HEK293 (cell line): Measurements from ENCODE around the gene HARS1.
A peak's percentile ranks its signal among the peaks of the same experiment; 100 is the strongest.

Source experiments
- BCL11A ChIP-seq: fragments of 450-650 bp; formaldehyde crosslinking; IDR thresholded peaks from 2 replicates; pipeline ENCODE4 v1.5.1; 2016; ENCODE audit warnings: low read depth, missing biosample characterization, missing genetic modification characterization
- ELK4 ChIP-seq: IDR thresholded peaks from 2 replicates; pipeline ENCODE4 v1.6.1; 2011; ENCODE audit warnings: mild to moderate bottlenecking, low read depth, low read length, borderline replicate concordance
- GLIS2 ChIP-seq: fragments of 450-650 bp; formaldehyde crosslinking; IDR thresholded peaks from 2 replicates; pipeline ENCODE4 v1.5.1; 2016; ENCODE audit warnings: missing biosample characterization, missing genetic modification characterization
- KLF9 ChIP-seq: fragments of 450-650 bp; formaldehyde crosslinking; IDR thresholded peaks from 2 replicates; pipeline ENCODE4 v1.5.1; 2016; ENCODE audit warnings: missing biosample characterization, missing genetic modification characterization, low read depth
- MZF1 ChIP-seq: fragments of 450-650 bp; formaldehyde crosslinking; IDR thresholded peaks from 2 replicates; pipeline ENCODE4 v1.5.1; 2017; ENCODE audit warnings: missing biosample characterization, missing genetic modification characterization, borderline replicate concordance
- OSR2 ChIP-seq: fragments of 450-650 bp; formaldehyde crosslinking; IDR thresholded peaks from 2 replicates; pipeline ENCODE4 v1.5.1; 2016; ENCODE audit warnings: missing biosample characterization, missing genetic modification characterization
- PRDM1 ChIP-seq: fragments of 450-650 bp; formaldehyde crosslinking; IDR thresholded peaks from 2 replicates; pipeline ENCODE4; 2016; ENCODE audit warnings: missing biosample characterization, missing genetic modification characterization
- PRDM6 ChIP-seq: fragments of 450-650 bp; formaldehyde crosslinking; IDR thresholded peaks from 2 replicates; pipeline ENCODE4 v1.5.1; 2017; ENCODE audit warnings: missing biosample characterization, missing genetic modification characterization
- RBAK ChIP-seq: fragments of 450-650 bp; formaldehyde crosslinking; IDR thresholded peaks from 2 replicates; pipeline ENCODE4 v1.5.1; 2016; ENCODE audit warnings: missing biosample characterization, missing genetic modification characterization
- SCRT2 ChIP-seq: fragments of 450-650 bp; formaldehyde crosslinking; IDR thresholded peaks from 2 replicates; pipeline ENCODE4 v1.5.1; 2016; ENCODE audit warnings: missing biosample characterization, missing genetic modification characterization
- SP2 ChIP-seq: fragments of 450-650 bp; formaldehyde crosslinking; IDR thresholded peaks from 2 replicates; pipeline ENCODE4 v1.5.1; 2016; ENCODE audit warnings: missing biosample characterization, missing genetic modification characterization
- TCF7L2 ChIP-seq: IDR thresholded peaks from 2 replicates; pipeline ENCODE4 v1.6.1; 2011; ENCODE audit warnings: low read depth, mild to moderate bottlenecking, inconsistent platforms, low read length, moderate library complexity, borderline replicate concordance
- YY2 ChIP-seq: fragments of 450-650 bp; formaldehyde crosslinking; IDR thresholded peaks from 2 replicates; pipeline ENCODE4 v1.5.1; 2016; ENCODE audit warnings: missing biosample characterization, missing genetic modification characterization
- ZEB2 ChIP-seq: fragments of 450-650 bp; formaldehyde crosslinking; IDR thresholded peaks from 2 replicates; pipeline ENCODE4 v1.5.1; 2016; ENCODE audit warnings: missing biosample characterization, missing genetic modification characterization
- ZFHX2 ChIP-seq: fragments of 450-650 bp; formaldehyde crosslinking; conservative IDR thresholded peaks from 2 replicates; pipeline ENCODE4 v1.5.1; 2016; ENCODE audit warnings: missing biosample characterization, missing genetic modification characterization
- ZNF148 ChIP-seq: fragments of 450-650 bp; formaldehyde crosslinking; IDR thresholded peaks from 2 replicates; pipeline ENCODE4 v1.5.0; 2017; ENCODE audit warnings: missing biosample characterization, missing genetic modification characterization, borderline replicate concordance
- ZNF169 ChIP-seq: fragments of 450-650 bp; formaldehyde crosslinking; IDR thresholded peaks from 2 replicates; pipeline ENCODE4 v1.5.1; 2016; ENCODE audit warnings: missing biosample characterization, missing genetic modification characterization
- ZNF174 ChIP-seq: fragments of 450-650 bp; formaldehyde crosslinking; IDR thresholded peaks from 2 replicates; pipeline ENCODE4 v1.5.0; 2017; ENCODE audit warnings: missing biosample characterization, mild to moderate bottlenecking, missing genetic modification characterization
- ZNF239 ChIP-seq: fragments of 450-650 bp; formaldehyde crosslinking; IDR thresholded peaks from 2 replicates; pipeline ENCODE4 v1.5.1; 2016; ENCODE audit warnings: missing biosample characterization, missing genetic modification characterization
- ZNF26 ChIP-seq: fragments of 450-650 bp; formaldehyde crosslinking; IDR thresholded peaks from 2 replicates; pipeline ENCODE4 v1.5.1; 2016; ENCODE audit warnings: missing biosample characterization, missing genetic modification characterization
- ZNF302 ChIP-seq: fragments of 450-650 bp; formaldehyde crosslinking; IDR thresholded peaks from 2 replicates; pipeline ENCODE4 v1.5.1; 2016; ENCODE audit warnings: missing biosample characterization, missing genetic modification characterization, low read depth
- ZNF341 ChIP-seq: fragments of 450-650 bp; formaldehyde crosslinking; IDR thresholded peaks from 2 replicates; pipeline ENCODE4; 2016; ENCODE audit warnings: low read depth, missing biosample characterization, missing genetic modification characterization
- ZNF350 ChIP-seq: fragments of 450-650 bp; formaldehyde crosslinking; IDR thresholded peaks from 2 replicates; pipeline ENCODE4 v1.5.0; 2017; ENCODE audit warnings: missing biosample characterization, mild to moderate bottlenecking, missing genetic modification characterization
- ZNF423 ChIP-seq: fragments of 450-650 bp; formaldehyde crosslinking; IDR thresholded peaks from 2 replicates; pipeline ENCODE4 v1.5.1; 2016; ENCODE audit warnings: missing biosample characterization, missing genetic modification characterization
- ZNF488 ChIP-seq: fragments of 450-650 bp; formaldehyde crosslinking; IDR thresholded peaks from 2 replicates; pipeline ENCODE4 v1.5.1; 2016; ENCODE audit warnings: missing biosample characterization, missing genetic modification characterization
- ZNF501 ChIP-seq: fragments of 450-650 bp; formaldehyde crosslinking; IDR thresholded peaks from 2 replicates; pipeline ENCODE4 v1.5.1; 2016; ENCODE audit warnings: missing biosample characterization, missing genetic modification characterization
- ZNF544 ChIP-seq: fragments of 450-650 bp; formaldehyde crosslinking; IDR thresholded peaks from 2 replicates; pipeline ENCODE4 v1.5.0; 2017; ENCODE audit warnings: missing biosample characterization, missing genetic modification characterization
- ZNF610 ChIP-seq: fragments of 450-650 bp; formaldehyde crosslinking; IDR thresholded peaks from 2 replicates; pipeline ENCODE4 v1.5.1; 2016; ENCODE audit warnings: missing biosample characterization, missing genetic modification characterization, borderline replicate concordance
- ZNF707 ChIP-seq: fragments of 450-650 bp; formaldehyde crosslinking; IDR thresholded peaks from 2 replicates; pipeline ENCODE4 v1.5.1; 2016; ENCODE audit warnings: missing biosample characterization, missing genetic modification characterization
- ZNF785 ChIP-seq: fragments of 450-650 bp; formaldehyde crosslinking; IDR thresholded peaks from 2 replicates; pipeline ENCODE4 v1.5.1; 2016; ENCODE audit warnings: missing biosample characterization, missing genetic modification characterization
- ZNF792 ChIP-seq: fragments of 450-650 bp; formaldehyde crosslinking; IDR thresholded peaks from 2 replicates; pipeline ENCODE4 v1.5.1; 2016; ENCODE audit warnings: missing biosample characterization, missing genetic modification characterization
- ZNF843 ChIP-seq: fragments of 450-650 bp; formaldehyde crosslinking; IDR thresholded peaks from 2 replicates; pipeline ENCODE4 v1.5.1; 2016; ENCODE audit warnings: missing biosample characterization, missing genetic modification characterization
- ZSCAN5A ChIP-seq: fragments of 450-650 bp; formaldehyde crosslinking; IDR thresholded peaks from 2 replicates; pipeline ENCODE4 v1.5.1; 2016; ENCODE audit warnings: missing biosample characterization, missing genetic modification characterization

Gene HARS1

GRCh38 chr5:140664359-140665119 lies 26.6 kb downstream of the HARS1 start, which contains the start of gene WDR55 (continued):
- TF ChIP-seq ZNF341 (tag by site-specific recombination) (peak; percentile 79), ZNF488 (no peak), ZEB2 (peak; percentile 91), YY2 (tag by site-specific recombination) (no peak), ZNF169 (tag by site-specific recombination) (no peak), ZNF174 (no peak), ZFHX2 (peak; percentile 85), ZNF785 (tag by site-specific recombination) (0 out of 2 replicates have a peak, but pooled peaks have one; percentile 25), GLIS2 (peak; percentile 77), KLF9 (tag by site-specific recombination) (peak; percentile 89), SP2 (tag by site-specific recombination) (peak; percentile 97), ZNF423 (no peak), ZNF544 (no peak), TCF7L2 (no peak), ZNF610 (tag by site-specific recombination) (peak; percentile 46), ZNF843 (peak; percentile 57), ZSCAN5A (tag by site-specific recombination) (no peak), PRDM1 (no peak), ZNF239 (tag by site-specific recombination) (no peak), ZNF792 (tag by site-specific recombination) (no peak), ZNF501 (tag by site-specific recombination) (peak; percentile 95), MZF1 (tag by site-specific recombination) (no peak), ZNF148 (tag by site-specific recombination) (no peak), ZNF707 (no peak), PRDM6 (tag by site-specific recombination) (no peak), ZNF26 (no peak), SCRT2 (tag by site-specific recombination) (no peak), RBAK (tag by site-specific recombination) (no peak), BCL11A (tag by site-specific recombination) (peak; percentile 60; the same call in 1 of the 2 replicates), ZNF302 (no peak), OSR2 (tag by site-specific recombination) (peak; percentile 70), ZNF350 (no peak), ELK4 (peak; percentile 69; the same call in 1 of the 2 replicates)
